K562 (cell line): ENCODE measurements around the gene ATL3. TPM values are rescaled to one million over a fixed set of nuclear protein-coding genes. Genes with fewer than 3 reads are reported as not detected.

Experiments used
- ARID3A ChIP-seq: IDR thresholded peaks from 2 replicates; pipeline ENCODE4 v1.6.1; 2012; ENCODE audit warnings: low read depth, low read length, improper control_type of control experiment, borderline replicate concordance
- CGGBP1 ChIP-seq: fragments of 250-450 bp; sonication (Bioruptor Pico); IDR thresholded peaks from 2 replicates; pipeline ENCODE4 v1.9.0; 2021; ENCODE audit warnings: mild to moderate bottlenecking
- CTCF ChIP-seq, 3 experiments: IDR thresholded peaks in 2 of 3; conservative IDR thresholded peaks in 1 of 3; 2 replicates each; pipeline ENCODE4 v1.5.1; 2011 to 2012; ENCODE audit warnings: low read length in 3 of 3, mild to moderate bottlenecking in 3 of 3, control low read depth in 2 of 3, improper control_type of control experiment in 1 of 3, inconsistent platforms in 1 of 3, low read depth in 1 of 3, mixed read lengths in 1 of 3, moderate library complexity in 1 of 3; ENCODE audit not compliant: insufficient read depth in 2 of 3
- CUX1 ChIP-seq: fragments of 200-800 bp; sonication (Bioruptor generic); IDR thresholded peaks from 2 replicates; pipeline ENCODE4 v1.6.1; 2016; ENCODE audit warnings: missing genetic modification characterization, missing compliant biosample characterization
- KLF6 ChIP-seq: fragments of 250-450 bp; sonication (Bioruptor Pico); IDR thresholded peaks from 2 replicates; pipeline ENCODE4 v1.4.0; 2020; ENCODE audit warnings: mild to moderate bottlenecking, moderate library complexity, borderline replicate concordance
- NFXL1 ChIP-seq: fragments of 450-650 bp; formaldehyde crosslinking; IDR thresholded peaks from 2 replicates; pipeline ENCODE4 v1.4.0; 2021; ENCODE audit warnings: mild to moderate bottlenecking
- TEAD4 ChIP-seq, 2 experiments: sonication (generic) in 1 of 2; formaldehyde crosslinking in 1 of 2; IDR thresholded peaks; 2 replicates each; pipeline versions ENCODE4 v1.6.1 to v1.8.0; 2012 to 2022; ENCODE audit warnings: borderline replicate concordance in 1 of 2, inconsistent platforms in 1 of 2, low read length in 1 of 2, mild to moderate bottlenecking in 1 of 2, missing genetic modification reagents in 1 of 2
- ZNF124 ChIP-seq: sonication (generic); formaldehyde crosslinking; IDR thresholded peaks from 2 replicates; pipeline ENCODE4 v1.8.1; 2022; ENCODE audit warnings: missing genetic modification reagents
- ZNF316 ChIP-seq: fragments of 450-650 bp; IDR thresholded peaks from 2 replicates; pipeline ENCODE4 v1.6.1; 2016
- ZNF354B ChIP-seq: fragments of 250-450 bp; sonication (Bioruptor Pico); IDR thresholded peaks from 2 replicates; pipeline ENCODE4 v1.4.0; 2020
- polyA plus RNA-seq, 8 experiments: library from polyadenylated mRNA; depleted of rRNA in 4 of 8; stranded (reverse) in 5 of 8; unstranded in 3 of 8; fragments of >200 nt; fragmentation: Nextera tagmentation in 2 of 8; fragmentation: Illumina TruSeq in 1 of 8; extraction: Ambion mirVana in 2 of 8; extraction: Trizol in 1 of 8; gene quantifications; 2 replicates each; pipeline versions ENCODE4 v1.2.1 to v1.2.3, GENCODE V29; 2011 to 2014; ENCODE audit warnings: inconsistent platforms in 1 of 8, missing spikeins in 1 of 8
- total RNA-seq, 7 experiments: library from RNA; depleted of rRNA in 6 of 7; stranded (reverse); fragments of >200 nt in 6 of 7; fragmentation: Illumina TruSeq in 2 of 7; extraction: Trizol in 2 of 7; gene quantifications; 2 replicates each; pipeline versions ENCODE4 v1.2.1 to v1.2.3, GENCODE V29; 2011 to 2021; ENCODE audit warnings: low replicate concordance in 1 of 7
- TF ChIP-seq, protein P1 (sequence below): fragments of 450-650 bp; IDR thresholded peaks from 2 replicates; pipeline ENCODE4 v1.6.1; 2017; ENCODE audit warnings: antibody characterized with exemption, mild to moderate bottlenecking

The ATL3 gene
- total and polyA plus RNA-seq, 9 of the 15 experiments (the other 6 are each of a cell fraction or from before 2014, with no cell fraction given), result 18.2 to 39.8 (median 23.9) TPM

- TF ChIP-seq CTCF (IDR thresholded peaks at IDR 0.05 in 2 of 3, conservative IDR thresholded peaks at IDR 0.05 in 1 of 3; ENCODE audit: insufficient read depth in 2 of 3, low read depth in 1 of 3, low read length in 3 of 3), result peak; percentile 25 to 66 (median 58); a peak in 4 of 6 replicates
- no peak for TF ChIP-seq ZNF354B (CRISPR knock-in tag)
- peak; percentile 56; the same call in 1 of the 2 replicates for TF ChIP-seq TEAD4 (IDR thresholded peaks at IDR 0.05; ENCODE audit: low read length)
- no peak for TF ChIP-seq TEAD4 (CRISPR knock-in tag; IDR thresholded peaks at IDR 0.05; ENCODE audit: borderline replicate concordance)
- TF ChIP-seq, protein P1, sequence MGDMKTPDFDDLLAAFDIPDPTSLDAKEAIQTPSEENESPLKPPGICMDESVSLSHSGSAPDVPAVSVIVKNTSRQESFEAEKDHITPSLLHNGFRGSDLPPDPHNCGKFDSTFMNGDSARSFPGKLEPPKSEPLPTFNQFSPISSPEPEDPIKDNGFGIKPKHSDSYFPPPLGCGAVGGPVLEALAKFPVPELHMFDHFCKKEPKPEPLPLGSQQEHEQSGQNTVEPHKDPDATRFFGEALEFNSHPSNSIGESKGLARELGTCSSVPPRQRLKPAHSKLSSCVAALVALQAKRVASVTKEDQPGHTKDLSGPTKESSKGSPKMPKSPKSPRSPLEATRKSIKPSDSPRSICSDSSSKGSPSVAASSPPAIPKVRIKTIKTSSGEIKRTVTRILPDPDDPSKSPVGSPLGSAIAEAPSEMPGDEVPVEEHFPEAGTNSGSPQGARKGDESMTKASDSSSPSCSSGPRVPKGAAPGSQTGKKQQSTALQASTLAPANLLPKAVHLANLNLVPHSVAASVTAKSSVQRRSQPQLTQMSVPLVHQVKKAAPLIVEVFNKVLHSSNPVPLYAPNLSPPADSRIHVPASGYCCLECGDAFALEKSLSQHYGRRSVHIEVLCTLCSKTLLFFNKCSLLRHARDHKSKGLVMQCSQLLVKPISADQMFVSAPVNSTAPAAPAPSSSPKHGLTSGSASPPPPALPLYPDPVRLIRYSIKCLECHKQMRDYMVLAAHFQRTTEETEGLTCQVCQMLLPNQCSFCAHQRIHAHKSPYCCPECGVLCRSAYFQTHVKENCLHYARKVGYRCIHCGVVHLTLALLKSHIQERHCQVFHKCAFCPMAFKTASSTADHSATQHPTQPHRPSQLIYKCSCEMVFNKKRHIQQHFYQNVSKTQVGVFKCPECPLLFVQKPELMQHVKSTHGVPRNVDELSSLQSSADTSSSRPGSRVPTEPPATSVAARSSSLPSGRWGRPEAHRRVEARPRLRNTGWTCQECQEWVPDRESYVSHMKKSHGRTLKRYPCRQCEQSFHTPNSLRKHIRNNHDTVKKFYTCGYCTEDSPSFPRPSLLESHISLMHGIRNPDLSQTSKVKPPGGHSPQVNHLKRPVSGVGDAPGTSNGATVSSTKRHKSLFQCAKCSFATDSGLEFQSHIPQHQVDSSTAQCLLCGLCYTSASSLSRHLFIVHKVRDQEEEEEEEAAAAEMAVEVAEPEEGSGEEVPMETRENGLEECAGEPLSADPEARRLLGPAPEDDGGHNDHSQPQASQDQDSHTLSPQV, result no peak
- TF ChIP-seq KLF6 (CRISPR knock-in tag), result no peak
- no peak for TF ChIP-seq ZNF124 (CRISPR knock-in tag)
- TF ChIP-seq ZNF316, result no peak
- peak; percentile 55; the same call in 1 of the 2 replicates for TF ChIP-seq ARID3A
- TF ChIP-seq NFXL1 (CRISPR knock-in tag), result no peak
- TF ChIP-seq CUX1 (CRISPR knock-in tag), result 0 out of 2 replicates have a peak, but pooled peaks have one; percentile 28
- TF ChIP-seq CGGBP1, result no peak
These were observed 39.5 kb upstream of the ATL3 start (continued) for GRCh38 chr11:63710476-63711217.
